Dendritic cell treated with granulocyte-macrophage colony-stimulating factor and Interleukin-4, amounts not matched to agents 40 ng/mL and 50 ng/mL, for 4 days (primary cell): ENCODE measurements around the gene LAMB2.

Source experiments
- H3K27ac Mint-ChIP-seq: one replicate; pipeline ENCODE4 v1.8.0; 2022; ENCODE audit warnings: mild to moderate bottlenecking, mixed read lengths
- H3K27me3 Mint-ChIP-seq: one replicate; pipeline ENCODE4 v1.8.0; 2022; ENCODE audit warnings: mild to moderate bottlenecking, mixed read lengths
- H3K36me3 Mint-ChIP-seq: one replicate; pipeline ENCODE4 v1.8.0; 2022; ENCODE audit warnings: low read depth, mixed read lengths
- H3K4me1 Mint-ChIP-seq: one replicate; pipeline ENCODE4 v1.8.0; 2022; ENCODE audit warnings: low read depth, mixed read lengths
- H3K4me3 Mint-ChIP-seq: one replicate; pipeline ENCODE4 v1.8.0; 2022; ENCODE audit warnings: mild to moderate bottlenecking, moderate library complexity, mixed read lengths
- H3K9me3 Mint-ChIP-seq: one replicate; pipeline ENCODE4 v1.8.0; 2022; ENCODE audit warnings: mixed read lengths
- intact Hi-C: fragments of 100-400 bp; cut with micrococcal nuclease; formaldehyde crosslinking; loops from one replicate; pipeline ENCODE4 v1.15.0; 2022

The LAMB2 gene

GRCh38 chr3:49132437-49133225 is at the start of gene LAMB2:
TSS of gene LAMB2 (minus strand) at chr3:49133050. CDS start at chr3:49132867, 183 bp downstream.
- Mint-ChIP-seq H3K4me3 (peak within 1 kb of the TSS; percentile 79), H3K9me3 (no peaks in the 10 kb centered on the region), H3K27me3 (peaks cover 4% of the 10 kb centered on the region), H3K27ac (peak within 1 kb of the TSS; percentile 86), H3K36me3 (peaks cover 32% of the 10 kb centered on the region), H3K4me1 (peaks cover 26% of the 10 kb centered on the region)
- intact Hi-C loops: loop anchor here (2.0 kb wide), 1 partner anchor 38 kb away; the partner anchor contains the start of gene QRICH1

GRCh38 chr3:49181351-49181750 is 48.5 kb upstream of the LAMB2 start:
- intact Hi-C loops: no loop called here
- Mint-ChIP-seq H3K27ac (no peak overlapping the region), H3K4me1 (no peaks in the 10 kb centered on the region), H3K36me3 (no peaks in the 10 kb centered on the region), H3K27me3 (peaks cover 18% of the 10 kb centered on the region), H3K9me3 (no peaks in the 10 kb centered on the region), H3K4me3 (no peak overlapping the region)

- no peaks in the 10 kb centered on the region for H3K36me3 Mint-ChIP-seq
- intact Hi-C loops: no loop called here
- no peak overlapping the region for H3K27ac Mint-ChIP-seq
- no peaks in the 10 kb centered on the region for H3K4me1 Mint-ChIP-seq
- no peaks in the 10 kb centered on the region for H3K9me3 Mint-ChIP-seq
- peaks cover 18% of the 10 kb centered on the region for H3K27me3 Mint-ChIP-seq
- H3K4me3 Mint-ChIP-seq: no peak overlapping the region
Observed at GRCh38 chr3:49180116-49180515, 47.3 kb upstream of the LAMB2 start.

GRCh38 chr3:49177073-49177472 is 44.2 kb upstream of the LAMB2 start:
- Mint-ChIP-seq H3K9me3 (no peaks in the 10 kb centered on the region), H3K27me3 (peaks cover 14% of the 10 kb centered on the region), H3K4me3 (no peak overlapping the region), H3K36me3 (no peaks in the 10 kb centered on the region), H3K4me1 (peaks cover 16% of the 10 kb centered on the region), H3K27ac (no peak overlapping the region)
- intact Hi-C loops: no loop called here

GRCh38 chr3:49175530-49175929 is 42.7 kb upstream of the LAMB2 start:
- intact Hi-C loops: no loop called here
- H3K4me1 Mint-ChIP-seq: peaks cover 27% of the 10 kb centered on the region
- H3K9me3 Mint-ChIP-seq: no peaks in the 10 kb centered on the region
- peaks cover 9% of the 10 kb centered on the region for H3K27me3 Mint-ChIP-seq
- H3K27ac Mint-ChIP-seq: no peak overlapping the region
- no peak overlapping the region for H3K4me3 Mint-ChIP-seq
- no peaks in the 10 kb centered on the region for H3K36me3 Mint-ChIP-seq

GRCh38 chr3:49174397-49174985 is 41.6 kb upstream of the LAMB2 start:
- H3K27me3 Mint-ChIP-seq: peaks cover 12% of the 10 kb centered on the region
- H3K36me3 Mint-ChIP-seq: no peaks in the 10 kb centered on the region
- H3K9me3 Mint-ChIP-seq: no peaks in the 10 kb centered on the region
- H3K4me1 Mint-ChIP-seq: peaks cover 29% of the 10 kb centered on the region
- H3K4me3 Mint-ChIP-seq: no peak overlapping the region
- no peak overlapping the region for H3K27ac Mint-ChIP-seq
- intact Hi-C loops: no loop called here

- peaks cover 29% of the 10 kb centered on the region for H3K4me1 Mint-ChIP-seq
- no peak overlapping the region for H3K27ac Mint-ChIP-seq
- peaks cover 8% of the 10 kb centered on the region for H3K27me3 Mint-ChIP-seq
- H3K36me3 Mint-ChIP-seq: no peaks in the 10 kb centered on the region
- H3K9me3 Mint-ChIP-seq: no peaks in the 10 kb centered on the region
- intact Hi-C loops: no loop called here
- H3K4me3 Mint-ChIP-seq: no peak overlapping the region
Observed at GRCh38 chr3:49173792-49174170, 40.9 kb upstream of the LAMB2 start.

GRCh38 chr3:49173116-49173791 is 40.4 kb upstream of the LAMB2 start:
- Mint-ChIP-seq H3K4me1 (peaks cover 29% of the 10 kb centered on the region), H3K27ac (no peak overlapping the region), H3K9me3 (no peaks in the 10 kb centered on the region), H3K27me3 (peaks cover 8% of the 10 kb centered on the region), H3K36me3 (no peaks in the 10 kb centered on the region), H3K4me3 (no peak overlapping the region)
- intact Hi-C loops: no loop called here

- peaks cover 9% of the 10 kb centered on the region for H3K27me3 Mint-ChIP-seq
- intact Hi-C loops: no loop called here
- H3K27ac Mint-ChIP-seq: no peak overlapping the region
- peaks cover 29% of the 10 kb centered on the region for H3K4me1 Mint-ChIP-seq
- H3K9me3 Mint-ChIP-seq: no peaks in the 10 kb centered on the region
- H3K4me3 Mint-ChIP-seq: no peak overlapping the region
- no peaks in the 10 kb centered on the region for H3K36me3 Mint-ChIP-seq
Observed at GRCh38 chr3:49172551-49173041, 39.7 kb upstream of the LAMB2 start.

DNA sequence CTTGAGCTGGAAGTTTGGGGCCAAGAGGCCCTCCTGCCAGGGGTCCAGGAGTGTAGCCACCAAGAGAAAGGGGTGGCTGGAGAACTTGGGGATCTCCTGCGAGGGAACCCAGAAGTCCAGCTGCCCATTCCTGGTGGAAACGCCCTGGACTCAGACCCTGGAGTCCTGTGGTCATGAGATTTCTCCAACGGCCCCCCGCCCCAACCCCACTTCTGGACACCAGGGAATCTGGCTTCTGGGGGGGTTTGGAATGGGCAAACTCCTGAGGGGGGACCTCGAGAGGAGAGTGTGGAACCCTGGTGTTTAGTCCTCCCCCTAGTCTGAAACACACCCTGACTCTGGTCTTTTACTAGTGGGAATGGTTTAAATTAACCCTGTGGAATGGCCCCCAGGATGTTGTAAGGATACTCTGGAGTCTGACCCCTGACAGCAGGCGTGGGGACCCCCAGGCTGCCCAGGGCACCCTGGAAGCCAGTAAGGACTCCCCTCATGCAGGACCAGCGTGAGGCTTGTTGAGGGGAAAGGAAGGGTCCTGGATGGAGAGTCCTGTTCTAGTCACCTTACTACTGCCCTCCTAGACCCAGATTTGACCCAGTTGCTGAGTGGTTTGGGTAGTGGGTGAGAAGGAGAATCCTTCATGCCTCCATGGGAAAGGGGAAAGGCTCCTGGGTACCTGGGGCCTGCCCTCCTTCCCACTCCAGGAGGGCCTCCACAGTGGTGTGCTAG is 39.1 kb upstream of the LAMB2 start:
- H3K4me1 Mint-ChIP-seq: peaks cover 29% of the 10 kb centered on the region
- no peaks in the 10 kb centered on the region for H3K9me3 Mint-ChIP-seq

DNA sequence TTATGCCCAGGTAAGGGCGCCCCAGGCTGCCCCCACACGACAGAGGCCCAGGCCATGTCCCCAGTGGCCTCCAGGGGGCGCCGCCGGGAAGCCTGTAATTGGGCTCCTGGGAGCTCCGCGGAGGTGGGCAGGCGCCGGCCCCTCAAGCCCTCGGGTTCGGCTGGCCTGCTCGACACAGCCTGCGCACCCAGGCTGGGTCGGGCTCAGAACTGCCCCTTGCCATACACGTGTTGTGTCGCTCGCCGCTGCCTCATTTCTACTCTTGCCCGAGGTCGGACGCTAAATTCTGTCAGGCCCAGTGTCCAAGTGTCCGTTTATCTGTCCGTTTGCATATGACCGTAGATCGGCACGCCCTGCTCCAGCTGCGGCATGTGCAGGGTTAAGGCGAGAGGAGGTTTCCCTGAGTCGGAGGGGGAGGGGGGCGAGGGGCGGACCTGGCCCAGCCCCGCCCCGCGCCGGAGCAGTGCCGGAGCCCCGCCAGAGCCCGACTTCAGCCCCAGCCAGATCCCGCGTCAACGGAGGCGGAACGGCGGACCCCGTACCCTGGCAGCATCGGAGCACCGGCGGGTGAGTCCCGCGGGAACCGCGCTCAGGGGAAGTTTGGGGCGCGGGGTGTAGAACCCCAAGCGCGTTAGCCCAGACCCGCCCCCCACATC is 38.4 kb upstream of the LAMB2 start, which contains the start of gene KLHDC8B:
TSS of gene KLHDC8B (plus strand) at position 480 of the 656 bp plus-strand sequence. CDS start 1,172 bp downstream, outside the sequence.
- intact Hi-C loops: loop anchor here (1.0 to 2.0 kb wide), 2 partner anchors 105 to 278 kb away; no protein-coding TSS in a partner anchor
- Mint-ChIP-seq H3K9me3 (no peaks in the 10 kb centered on the region), H3K27ac (peak within 1 kb of the TSS; percentile 80), H3K4me1 (peaks cover 29% of the 10 kb centered on the region), H3K27me3 (peaks cover 9% of the 10 kb centered on the region), H3K4me3 (peak within 1 kb of the TSS; percentile 83), H3K36me3 (no peaks in the 10 kb centered on the region)

More for the DNA sequence above, 39.1 kb upstream of the LAMB2 start:
- H3K4me3 Mint-ChIP-seq: peak overlapping the region; percentile 83
- H3K27ac Mint-ChIP-seq: peak overlapping the region; percentile 80
- H3K27me3 Mint-ChIP-seq: peaks cover 9% of the 10 kb centered on the region
- H3K36me3 Mint-ChIP-seq: no peaks in the 10 kb centered on the region
- intact Hi-C loops: loop anchor here (1.0 to 2.0 kb wide), 2 partner anchors 104 to 277 kb away; no protein-coding TSS in a partner anchor

- peaks cover 9% of the 10 kb centered on the region for H3K27me3 Mint-ChIP-seq
- H3K4me1 Mint-ChIP-seq: peaks cover 29% of the 10 kb centered on the region
- H3K4me3 Mint-ChIP-seq: peak overlapping the region; percentile 83
- intact Hi-C loops: loop anchor here (1.0 to 2.0 kb wide), 2 partner anchors 106 to 278 kb away; no protein-coding TSS in a partner anchor
- no peaks in the 10 kb centered on the region for H3K9me3 Mint-ChIP-seq
- H3K36me3 Mint-ChIP-seq: peaks cover 4% of the 10 kb centered on the region
- H3K27ac Mint-ChIP-seq: peak overlapping the region; percentile 80
Observed at GRCh38 chr3:49170744-49171118, 37.9 kb upstream of the LAMB2 start.
